HG03469 (cell line): ENCODE results near the gene CEP41.

Experiments used
- ATAC-seq: cut with Tn5 transposase; IDR thresholded peaks from one replicate; pipeline ENCODE4 v1.9.1; 2021; ENCODE audit warnings: mild to moderate bottlenecking, moderate library complexity, moderate number of reproducible peaks; ENCODE audit not compliant: unreplicated experiment

The CEP41 gene

DNA sequence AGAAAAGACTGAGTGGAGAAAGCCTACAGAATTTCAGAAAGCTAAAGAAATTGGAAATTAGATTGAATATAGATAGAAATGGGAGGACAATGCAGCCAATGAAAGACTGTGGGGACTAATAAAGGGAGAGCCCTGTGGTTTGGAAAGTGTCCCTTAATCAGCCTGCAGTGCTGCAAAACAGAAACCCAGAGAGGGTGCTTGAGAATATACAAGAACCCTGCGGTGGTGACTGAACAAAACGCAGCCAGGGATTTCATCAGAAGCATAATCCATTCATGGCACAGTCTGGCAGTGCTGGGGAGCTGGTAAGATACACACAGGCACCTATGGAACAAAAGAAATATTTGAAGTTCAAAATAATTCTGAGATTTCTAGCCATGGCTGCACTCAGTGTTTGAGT lies 19.1 kb downstream of the CEP41 start:
- ATAC-seq: no peak

DNA sequence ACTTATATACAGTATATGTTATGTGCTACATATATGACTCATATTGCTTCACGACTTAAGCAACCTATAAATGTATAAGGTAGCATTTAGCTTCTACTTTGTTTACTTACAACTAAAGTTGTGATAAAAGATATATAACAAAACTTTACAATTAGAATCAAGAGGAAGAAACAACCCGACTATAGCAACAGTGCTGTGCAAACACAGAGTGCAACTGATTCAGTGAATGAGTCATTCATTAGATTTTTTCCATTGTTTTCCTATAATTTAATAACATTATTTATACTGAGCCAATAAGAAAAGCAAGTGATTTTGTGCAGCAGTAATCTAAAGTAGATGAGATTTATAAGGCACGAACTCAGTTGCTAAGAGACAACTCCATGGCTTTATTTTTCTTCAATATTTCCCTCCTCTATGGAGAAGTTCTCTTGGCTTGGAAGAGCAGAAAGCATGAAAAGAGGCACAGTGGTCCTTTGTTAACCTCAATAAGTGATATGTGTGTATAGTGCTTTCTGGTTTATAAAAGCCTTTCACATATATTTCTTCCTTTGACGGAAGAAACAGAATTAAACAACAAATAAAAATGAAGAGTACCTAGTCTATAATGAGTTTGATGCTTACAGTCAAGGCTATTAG lies 19.8 kb downstream of the CEP41 start:
- no peak for ATAC-seq

GRCh38 chr7:130419658-130420057 lies 21.2 kb downstream of the CEP41 start:
- no peak for ATAC-seq

GRCh38 chr7:130418306-130418705 lies 22.5 kb downstream of the CEP41 start:
- ATAC-seq: no peak

DNA sequence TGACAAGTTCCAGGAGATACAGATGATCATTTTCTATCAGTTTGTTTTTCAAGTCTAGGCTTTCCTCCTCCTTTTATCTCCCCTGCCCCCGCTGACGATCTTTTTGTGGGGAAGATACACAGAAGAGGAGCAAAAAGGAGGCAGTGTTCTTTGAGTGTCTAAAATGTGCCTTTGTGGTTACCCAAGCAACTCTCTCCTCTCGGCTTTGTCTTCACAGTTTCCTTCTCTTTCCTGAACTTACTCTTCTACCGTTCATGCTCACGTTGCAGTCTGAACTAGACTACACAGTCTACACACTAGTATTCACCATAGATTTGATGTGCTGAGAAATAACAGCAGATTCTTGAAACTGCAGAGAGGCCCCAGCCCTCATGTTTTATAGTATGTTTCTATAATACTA lies 23.6 kb downstream of the CEP41 start:
- no peak for ATAC-seq

- ATAC-seq: no peak
These were observed 25.8 kb downstream of the CEP41 start for GRCh38 chr7:130415006-130415405.

GRCh38 chr7:130413201-130413600 lies 27.6 kb downstream of the CEP41 start:
- ATAC-seq: no peak

DNA sequence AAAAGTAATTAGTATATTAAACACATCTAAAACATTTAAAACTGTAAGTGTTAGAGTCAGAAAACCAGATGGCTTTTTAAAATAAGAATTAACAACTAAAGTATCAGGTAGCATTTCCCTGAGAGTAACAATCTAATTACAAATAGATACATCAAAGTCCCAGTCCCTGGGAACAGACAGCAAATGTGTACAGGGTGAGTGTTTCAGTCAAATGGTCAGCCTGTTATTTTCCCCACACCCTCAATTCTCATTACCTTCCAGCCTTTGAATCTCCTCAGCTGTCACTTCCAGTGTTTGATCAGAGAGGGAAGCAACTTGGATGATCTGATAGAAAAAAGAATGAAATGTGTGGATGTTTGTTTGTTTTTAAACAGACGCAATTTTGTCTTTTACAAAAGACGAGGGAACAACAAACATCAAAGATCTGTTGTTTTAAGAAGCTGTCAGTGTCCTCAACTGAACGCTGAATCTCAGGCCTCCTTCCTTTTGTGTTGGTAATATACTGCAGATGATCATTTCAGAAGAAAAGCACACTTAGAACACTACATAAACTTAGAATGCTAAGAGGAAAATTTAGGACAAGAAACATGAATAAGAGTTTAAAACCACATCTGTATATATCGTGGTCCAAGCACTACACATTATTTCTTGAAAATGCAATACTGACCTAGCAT lies 29.8 kb downstream of the CEP41 start:
- ATAC-seq: no peak

GRCh38 chr7:130409712-130410072 lies 31.1 kb downstream of the CEP41 start:
- no peak for ATAC-seq

DNA sequence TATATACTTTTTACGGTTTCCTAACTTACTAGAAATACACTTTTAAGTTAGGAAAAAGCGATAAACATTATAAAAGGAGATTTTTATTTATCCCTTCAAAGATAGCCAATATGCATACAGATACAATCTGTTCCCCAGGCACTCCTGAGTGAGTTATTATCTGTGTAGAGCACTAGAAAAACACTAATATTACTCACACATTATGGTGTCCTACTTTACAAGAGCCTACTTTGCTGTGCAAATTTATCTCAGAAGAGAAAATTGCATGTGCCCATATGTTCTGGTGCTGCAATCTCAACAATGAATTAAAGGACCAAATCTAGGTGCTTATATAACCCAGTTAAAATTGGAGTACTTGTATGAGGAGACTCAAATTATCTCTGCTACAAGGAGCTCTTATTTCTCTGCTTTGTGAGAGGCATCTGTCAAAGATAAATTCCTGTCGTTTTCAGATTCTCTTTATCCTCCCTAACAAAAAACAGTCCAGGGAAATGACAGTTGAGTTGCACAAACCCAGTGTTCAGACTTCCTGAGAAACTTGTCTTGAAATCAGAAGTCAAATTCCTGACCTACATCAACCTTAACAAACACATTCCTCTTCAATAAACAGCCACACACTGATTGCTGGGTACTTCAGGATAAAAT lies 31.6 kb downstream of the CEP41 start:
- ATAC-seq: no peak

GRCh38 chr7:130405003-130405402 lies 35.8 kb downstream of the CEP41 start:
- ATAC-seq: no peak

GRCh38 chr7:130401578-130401977 lies 39.2 kb downstream of the CEP41 start:
- ATAC-seq: no peak

DNA sequence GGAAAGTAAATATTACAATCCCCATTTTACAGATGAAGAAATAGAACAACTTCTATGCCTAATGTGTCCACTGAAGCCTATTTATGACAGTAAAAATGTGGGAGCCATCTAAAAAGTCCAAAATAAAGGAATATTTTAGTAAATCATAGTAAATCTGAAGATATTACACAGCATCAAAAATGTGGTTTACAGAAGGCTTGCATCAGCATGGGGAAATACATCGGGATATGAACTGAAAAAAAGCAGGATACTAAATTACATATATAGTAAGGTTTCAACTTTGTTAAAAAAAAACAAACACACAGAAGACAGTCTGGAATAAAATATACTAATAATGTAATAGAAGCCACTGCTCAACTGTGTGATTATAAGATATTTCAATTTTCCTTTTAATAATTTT lies 39.7 kb downstream of the CEP41 start:
- no peak for ATAC-seq

DNA sequence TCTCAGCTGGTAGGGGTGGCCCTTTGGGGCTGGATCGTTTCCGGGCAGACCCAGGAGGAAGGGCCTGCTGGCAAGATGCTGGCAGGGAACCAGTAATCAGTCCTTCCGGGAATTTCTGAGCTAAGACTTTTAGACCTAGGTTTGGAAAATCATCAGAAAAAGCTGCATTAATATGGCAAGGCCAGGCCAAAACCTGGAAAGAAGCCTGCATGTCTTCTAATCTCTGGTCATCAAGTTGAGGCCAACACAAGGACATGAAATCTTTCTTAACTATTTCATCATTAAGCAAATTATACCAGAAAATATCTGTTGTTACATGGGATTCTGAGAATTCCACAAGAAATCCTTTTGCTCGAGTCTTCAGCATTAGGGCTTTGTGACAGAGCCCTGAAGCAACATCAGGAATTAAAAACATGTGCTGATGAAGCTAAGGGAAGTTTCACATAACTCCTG lies 40.7 kb downstream of the CEP41 start:
- ATAC-seq: no peak

GRCh38 chr7:130398526-130399090 lies 42.2 kb downstream of the CEP41 start:
- no peak for ATAC-seq

DNA sequence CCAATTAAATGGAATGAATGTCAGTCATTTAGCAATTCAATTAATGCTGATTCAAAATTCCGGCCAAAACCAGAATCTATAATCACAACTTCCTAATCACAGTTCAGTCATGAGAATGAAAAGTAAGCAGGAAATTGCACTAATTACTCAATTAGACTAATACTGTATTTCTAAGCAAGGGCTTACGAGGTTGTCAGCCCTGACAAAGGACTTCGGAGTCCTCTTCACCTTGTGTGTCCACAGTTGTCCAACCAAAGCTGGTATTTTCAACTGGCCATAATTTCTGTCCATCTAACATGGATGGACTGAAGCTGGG lies 43.1 kb downstream of the CEP41 start:
- ATAC-seq: no peak

DNA sequence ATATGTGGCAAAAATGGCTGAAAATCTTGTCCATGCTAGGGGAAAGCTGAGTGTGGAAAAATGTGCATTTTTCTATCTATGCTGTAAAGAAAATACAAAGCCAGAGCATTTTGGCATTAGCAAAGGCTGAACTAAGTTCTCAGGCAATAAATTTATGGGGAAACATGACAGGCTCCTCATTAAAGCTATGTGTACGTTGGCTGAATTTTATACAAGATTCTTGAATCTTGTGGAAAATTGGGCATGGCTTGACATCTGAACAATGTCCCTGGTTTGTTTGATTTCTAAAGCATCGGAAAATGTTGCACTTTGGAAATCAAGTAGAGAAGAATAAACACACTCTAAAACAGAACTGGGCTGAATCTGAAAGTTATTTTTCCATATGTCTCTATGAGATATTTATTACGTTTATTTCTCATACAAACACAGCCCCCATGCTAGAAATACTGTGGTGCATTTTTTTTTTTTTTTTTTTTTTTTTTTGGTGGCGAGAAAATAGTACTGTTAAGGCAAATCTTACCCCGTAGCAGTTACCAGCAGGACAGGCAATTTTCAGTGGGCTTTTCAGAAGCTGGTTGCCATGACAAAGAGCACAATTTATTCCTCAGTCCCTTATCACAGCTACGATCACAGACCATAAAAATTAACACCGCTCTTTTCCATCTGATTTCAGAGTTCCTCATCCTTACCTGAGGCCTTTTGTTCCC lies 43.6 kb downstream of the CEP41 start:
- no peak for ATAC-seq

DNA sequence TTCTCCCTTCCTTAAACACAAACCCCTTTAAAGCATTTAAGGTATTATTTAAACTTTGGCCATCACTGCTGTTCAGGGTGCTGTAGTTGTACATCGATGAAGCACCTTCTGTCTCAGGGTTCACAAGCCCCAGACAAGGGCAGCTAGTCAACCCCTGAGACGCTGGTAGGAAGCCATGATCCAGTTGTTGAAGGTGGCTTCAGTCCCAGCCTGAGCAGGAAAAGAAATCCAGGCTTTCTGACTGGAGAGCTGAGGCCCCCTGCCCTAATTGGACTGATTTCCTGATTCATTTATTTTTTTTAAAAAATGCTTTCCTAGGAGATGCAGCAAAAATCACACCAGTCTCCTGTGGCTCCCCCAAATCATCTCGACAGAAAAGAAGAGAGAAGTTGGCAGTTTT lies 44.7 kb downstream of the CEP41 start:
- no peak for ATAC-seq

DNA sequence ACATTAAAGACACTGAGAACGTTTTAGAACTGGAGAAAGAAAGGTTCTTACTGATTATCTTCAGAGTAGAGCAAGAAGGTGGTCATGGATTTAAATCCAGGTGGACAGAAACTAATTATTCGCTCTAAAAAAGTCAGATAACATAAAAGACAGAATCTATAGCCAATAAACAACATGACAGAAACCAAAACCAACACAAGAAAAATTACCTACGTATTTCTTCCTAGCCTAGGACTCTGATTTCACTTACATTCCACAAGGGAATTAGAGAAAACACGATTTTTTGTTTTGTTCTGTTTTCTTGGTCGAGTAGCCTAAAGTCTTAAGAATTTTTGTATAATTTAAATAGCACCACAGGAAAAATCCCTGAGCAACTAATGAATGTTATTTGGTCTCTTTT lies 45.4 kb downstream of the CEP41 start:
- ATAC-seq: no peak

DNA sequence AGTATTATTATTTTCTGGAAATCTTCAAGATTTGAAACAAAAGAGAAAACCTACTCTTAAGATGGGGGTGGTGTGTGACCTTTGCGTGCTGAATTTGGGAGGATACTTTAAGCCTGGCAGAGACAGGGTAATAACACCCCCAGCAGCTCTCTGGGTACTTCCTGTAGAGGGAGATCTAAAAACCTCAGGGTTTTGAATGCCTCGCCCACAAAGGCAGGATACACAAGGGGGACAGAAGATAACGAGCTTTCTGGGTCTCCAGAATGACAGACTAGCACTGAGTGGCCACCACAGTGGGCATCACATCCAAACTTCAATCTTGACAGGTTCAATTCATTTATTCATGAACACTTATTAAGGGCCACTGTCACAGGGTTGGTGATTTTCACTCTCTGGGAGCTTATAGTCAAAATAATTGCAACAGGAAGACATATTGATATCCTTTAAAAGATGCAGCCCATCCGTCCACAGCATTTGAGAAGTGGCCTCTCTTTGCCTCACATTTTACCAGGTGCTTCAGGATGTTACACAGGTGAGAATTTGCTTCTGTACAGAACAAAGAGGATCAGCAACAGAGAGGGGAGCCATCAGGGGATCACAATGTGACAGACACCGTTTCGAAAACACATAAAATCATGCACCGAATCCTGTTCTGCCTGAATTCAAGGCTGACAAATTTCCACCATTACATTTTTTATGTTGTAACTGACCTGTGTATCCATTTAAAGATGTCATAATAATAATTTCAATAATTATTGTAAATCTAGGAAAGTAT lies 46.2 kb downstream of the CEP41 start:
- ATAC-seq: no peak
